Keratinocyte (primary cell): ENCODE results near the gene UTP4. TPM values are rescaled to one million over a fixed set of nuclear protein-coding genes. Genes with fewer than 3 reads are reported as not detected.

Experiments used
- DNase-seq: peaks from one replicate; pipeline ENCODE4 v3.0.0-alpha.2; 2011; ENCODE audit warnings: low read depth, missing footprints, low spot score
- FAIRE-seq: peaks from 2 replicates; lab custom pipeline; 2011; peaks lifted over from hg19 to GRCh38; lab: Jason Lieb, UNC
- H2AFZ ChIP-seq: 2 replicates; pipeline ENCODE4 v1.6.0; 2012; ENCODE audit warnings: low read length, control low read depth, inconsistent platforms; ENCODE audit not compliant: control insufficient read depth
- H3K27ac ChIP-seq: 2 replicates; pipeline ENCODE4 v1.5.1; 2011; ENCODE audit warnings: low read length; ENCODE audit not compliant: control insufficient read depth, insufficient read depth
- H3K27me3 ChIP-seq: 3 replicates; pipeline ENCODE4 v1.6.0; 2011; ENCODE audit warnings: low read length; ENCODE audit not compliant: control insufficient read depth, insufficient read depth; ENCODE audit errors: extremely low read depth
- H3K36me3 ChIP-seq, 2 experiments: 2 replicates in 1 of 2; 3 replicates in 1 of 2; pipeline ENCODE4 v1.5.1; 2011; ENCODE audit warnings: low read length in 2 of 2, mild to moderate bottlenecking in 1 of 2; ENCODE audit not compliant: control insufficient read depth in 2 of 2, insufficient read depth in 2 of 2; ENCODE audit errors: extremely low read depth in 1 of 2
- H3K4me1 ChIP-seq: 3 replicates; pipeline ENCODE4 v1.5.1; 2011; ENCODE audit warnings: low read length; ENCODE audit not compliant: control insufficient read depth, insufficient read depth; ENCODE audit errors: extremely low read depth
- H3K4me2 ChIP-seq: 3 replicates; pipeline ENCODE4 v1.6.0; 2011; ENCODE audit warnings: low read depth, low read length; ENCODE audit not compliant: control insufficient read depth, insufficient read depth; ENCODE audit errors: extremely low read depth
- H3K4me3 ChIP-seq, 3 experiments: fragments of 200-600 bp in 1 of 3; sonication (generic) in 1 of 3; 2 replicates in 2 of 3; 3 replicates in 1 of 3; pipeline ENCODE4 v1.5.1; 2011 to 2016; ENCODE audit warnings: low read length in 3 of 3, mild to moderate bottlenecking in 3 of 3, control low read depth in 2 of 3, inconsistent platforms in 1 of 3, low read depth in 1 of 3, mixed read lengths in 1 of 3, mixed run types in 1 of 3, moderate library complexity in 1 of 3; ENCODE audit not compliant: control insufficient read depth in 2 of 3, insufficient read depth in 2 of 3; ENCODE audit errors: extremely low read depth in 1 of 3
- H3K79me2 ChIP-seq: 2 replicates; pipeline ENCODE4 v1.6.0; 2012; ENCODE audit warnings: low read length; ENCODE audit not compliant: control insufficient read depth, insufficient read depth
- H3K9ac ChIP-seq: 3 replicates; pipeline ENCODE4 v1.6.0; 2011; ENCODE audit warnings: low read length; ENCODE audit not compliant: control insufficient read depth, insufficient read depth; ENCODE audit errors: extremely low read depth
- H3K9me1 ChIP-seq: 3 replicates; pipeline ENCODE4 v1.6.0; 2011; ENCODE audit warnings: low read length; ENCODE audit not compliant: control insufficient read depth, insufficient read depth; ENCODE audit errors: extremely low read depth
- H3K9me3 ChIP-seq: 2 replicates; pipeline ENCODE4 v1.5.1; 2012; ENCODE audit warnings: low read depth, low read length; ENCODE audit not compliant: control insufficient read depth
- H4K20me1 ChIP-seq: 3 replicates; pipeline ENCODE4 v1.6.0; 2011; ENCODE audit warnings: low read length; ENCODE audit not compliant: control insufficient read depth, insufficient read depth; ENCODE audit errors: extremely low read depth
- CTCF ChIP-seq, 3 experiments: IDR thresholded peaks in 1 of 3; conservative IDR thresholded peaks in 1 of 3; optimal IDR thresholded peaks in 1 of 3; 2 replicates in 2 of 3; 3 replicates in 1 of 3; pipeline versions ENCODE3 to v1.5.1; 2011; ENCODE audit warnings: low read length in 3 of 3, mild to moderate bottlenecking in 3 of 3, moderate library complexity in 2 of 3, control low read depth in 1 of 3, inconsistent platforms in 1 of 3; ENCODE audit not compliant: insufficient read depth in 2 of 3; ENCODE audit errors: extremely low read depth in 1 of 3
- EZH2 ChIP-seq: IDR thresholded peaks from one replicate; pipeline ENCODE4 v1.6.1; 2012; ENCODE audit warnings: inconsistent platforms, mild to moderate bottlenecking, low read length, moderate library complexity
- dilution Hi-C: fragments of 300-500 bp; cut with MboI; formaldehyde crosslinking; loops from one replicate; pipeline ENCODE4 v1.7.0; 2020; ENCODE audit warnings: low sequenced_read_pairs; ENCODE audit not compliant: extremely low pct_ligation_motif_present
- polyA plus RNA-seq, 5 experiments: library from polyadenylated mRNA; depleted of rRNA in 3 of 5; stranded (reverse) in 3 of 5; stranded (forward) in 1 of 5; unstranded in 1 of 5; fragments of >200 nt; gene quantifications; 1 replicate in 1 of 5; 2 replicates in 3 of 5; 3 replicates in 1 of 5; pipeline versions ENCODE4 v1.2.1 to v1.2.3, GENCODE V29; 2011 to 2012; ENCODE audit warnings: missing spikeins in 2 of 5, low read depth in 1 of 5, low replicate concordance in 1 of 5

UTP4 gene
- polyA plus RNA-seq, 1 donor (not counting 4 experiments of a cell fraction or from before 2014, with no cell fraction given), result 106 TPM

GRCh38 chr16:69089091-69089910 lies 43.1 kb upstream of the UTP4 start:
- Histone ChIP-seq H3K9ac (no peak overlapping the region), H3K4me1 (peaks cover 18% of the 10 kb centered on the region), H3K4me3 (no peak overlapping the region), H3K36me3 (no peaks in the 10 kb centered on the region), H3K4me2 (peak overlapping the region; percentile 56), H4K20me1 (no peaks in the 10 kb centered on the region), H3K27me3 (no peaks in the 10 kb centered on the region), H3K79me2 (no peaks in the 10 kb centered on the region), H3K27ac (peak overlapping the region; percentile 23), H3K9me3 (no peaks in the 10 kb centered on the region), H3K9me1 (no peaks in the 10 kb centered on the region), H2AFZ (peak overlapping the region; percentile 38)
- dilution Hi-C loops, result no loop called here
- TF ChIP-seq CTCF (optimal IDR thresholded peaks at IDR 0.05 in 1 of 3, IDR thresholded peaks at IDR 0.05 in 1 of 3, conservative IDR thresholded peaks at IDR 0.05 in 1 of 3; ENCODE audit: extremely low read depth in 1 of 3, insufficient read depth in 2 of 3, low read length in 3 of 3) (peak; percentile 8 to 11 (median 10)), EZH2 (no peak)
- peak; percentile 53 for FAIRE-seq
- DNase-seq, result no peak

GRCh38 chr16:69093974-69094373 lies 38.5 kb upstream of the UTP4 start:
- no peaks in the 10 kb centered on the region for H4K20me1 ChIP-seq
- H3K4me1 ChIP-seq, result peaks cover 19% of the 10 kb centered on the region
- FAIRE-seq, result no peak
- H3K27ac ChIP-seq, result no peak overlapping the region
- dilution Hi-C loops, result no loop called here
- no peak overlapping the region for H3K4me3 ChIP-seq
- no peaks in the 10 kb centered on the region for H3K9me1 ChIP-seq
- H3K36me3 ChIP-seq, result no peaks in the 10 kb centered on the region
- H3K9ac ChIP-seq, result no peak overlapping the region
- DNase-seq, result no peak
- H3K9me3 ChIP-seq, result no peaks in the 10 kb centered on the region
- no peaks in the 10 kb centered on the region for H3K27me3 ChIP-seq
- TF ChIP-seq CTCF (optimal IDR thresholded peaks at IDR 0.05 in 1 of 3, IDR thresholded peaks at IDR 0.05 in 1 of 3, conservative IDR thresholded peaks at IDR 0.05 in 1 of 3; ENCODE audit: extremely low read depth in 1 of 3, insufficient read depth in 2 of 3, low read length in 3 of 3) (no peak), EZH2 (no peak)
- no peak overlapping the region for H2AFZ ChIP-seq
- no peaks in the 10 kb centered on the region for H3K79me2 ChIP-seq
- no peak overlapping the region for H3K4me2 ChIP-seq
